Astrocyte of the spinal cord (primary cell): ENCODE measurements around the gene GHR.

Source experiments
- DNase-seq: peaks from one replicate; pipeline ENCODE4 v3.0.0; 2011; ENCODE audit warnings: low read depth, low spot score
- H3K4me3 ChIP-seq: 2 replicates; pipeline ENCODE4 v1.5.1; 2011; ENCODE audit warnings: low read depth, mild to moderate bottlenecking, low read length, moderate library complexity
- CTCF ChIP-seq: IDR thresholded peaks from 2 replicates; pipeline ENCODE4 v1.5.1; 2012; ENCODE audit warnings: low read depth, mild to moderate bottlenecking, low read length, inconsistent platforms
- in situ Hi-C: cut with HindIII; loops from 2 replicates; pipeline ENCODE4 v1.10.0; 2017; ENCODE audit warnings: low sequenced_read_pairs

Gene GHR

GRCh38 chr5:42701351-42702059 lies 278.3 kb downstream of the GHR start:
- H3K4me3 ChIP-seq = no peak overlapping the region
- no peak for DNase-seq
- in situ Hi-C loops = no loop called here
- no peak for TF ChIP-seq CTCF

- no peak overlapping the region for H3K4me3 ChIP-seq
- TF ChIP-seq CTCF = no peak
- in situ Hi-C loops = no loop called here
- DNase-seq = no peak
Observed at GRCh38 chr5:42703238-42703637, 280.0 kb downstream of the GHR start.

GRCh38 chr5:42715785-42716184 lies 292.5 kb downstream of the GHR start:
- H3K4me3 ChIP-seq = no peak overlapping the region
- peak; percentile 70 for DNase-seq
- no peak for TF ChIP-seq CTCF
- in situ Hi-C loops = no loop called here

GRCh38 chr5:42718591-42718990 lies 295.4 kb downstream of the GHR start:
- peak; percentile 72 for DNase-seq
- no peak for TF ChIP-seq CTCF
- H3K4me3 ChIP-seq = no peak overlapping the region
- in situ Hi-C loops = no loop called here

- TF ChIP-seq CTCF = no peak
- peak; percentile 34 for DNase-seq
- in situ Hi-C loops = no loop called here
- H3K4me3 ChIP-seq = no peak overlapping the region
Observed at GRCh38 chr5:42719034-42719433, 295.8 kb downstream of the GHR start.

- no peak for DNase-seq
- TF ChIP-seq CTCF = no peak
- in situ Hi-C loops = no loop called here
- H3K4me3 ChIP-seq = no peak overlapping the region
Observed at GRCh38 chr5:42720251-42720650, 297.0 kb downstream of the GHR start.
